ENCODE measurements around the gene SPATA12.

SPATA12 gene

GRCh38 chr3:57120451-57121174 is 60.1 kb downstream of the SPATA12 start:
- no peak for DNase-seq

All from activated CD8-positive, alpha-beta memory T cell treated with anti-CD3 and anti-CD28 coated beads for 24 hours (primary cell).